Measurements from ENCODE around the gene GNS.

Gene GNS

DNA sequence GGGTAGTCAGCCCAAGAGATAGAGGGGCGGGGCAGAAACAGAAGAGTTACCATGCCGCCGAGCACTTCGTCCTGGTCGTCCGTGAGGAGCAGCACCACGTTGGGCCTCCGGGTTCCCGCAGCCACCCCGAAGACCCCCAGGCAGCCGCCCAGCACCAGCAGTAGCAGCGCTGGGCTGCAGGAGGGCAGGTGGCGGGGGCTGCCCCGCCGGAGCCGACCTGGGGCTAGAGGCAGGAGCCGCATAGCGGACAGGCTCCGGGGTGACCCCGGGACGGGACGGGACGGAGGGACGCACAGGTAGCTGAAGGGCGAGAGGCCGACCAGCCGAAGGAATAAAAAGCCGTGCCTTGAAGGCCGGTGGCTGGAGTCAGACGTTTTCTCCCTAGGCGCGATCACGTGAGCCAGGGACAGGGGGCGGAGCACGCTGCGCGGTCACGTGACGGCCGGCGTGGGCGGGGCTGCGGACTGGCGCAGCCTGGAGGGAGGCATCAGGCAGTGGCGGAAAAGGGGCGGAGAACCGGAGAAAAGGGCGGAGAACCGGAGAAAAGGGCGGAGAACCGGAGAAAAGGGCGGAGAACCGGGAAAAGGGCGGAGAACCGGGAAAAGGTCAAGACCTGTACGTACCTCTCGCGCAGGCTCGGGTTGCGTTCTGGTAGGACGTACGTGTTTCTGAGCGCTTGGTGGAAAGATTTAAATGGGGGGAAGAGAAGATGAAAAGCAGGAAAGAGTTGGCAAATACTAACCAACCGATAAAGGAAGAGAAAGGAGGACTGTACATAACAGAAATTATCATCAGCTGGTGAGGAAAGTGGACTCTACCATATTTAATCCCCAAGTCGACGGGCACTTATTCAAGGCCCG is at the start of gene GNS:
Gene GNS, minus strand, starts transcription at position 372 of the 860 bp plus-strand sequence. Its CDS starts 130 bp downstream, at position 242.
- peak; percentile 99 for DNase-seq

DNA sequence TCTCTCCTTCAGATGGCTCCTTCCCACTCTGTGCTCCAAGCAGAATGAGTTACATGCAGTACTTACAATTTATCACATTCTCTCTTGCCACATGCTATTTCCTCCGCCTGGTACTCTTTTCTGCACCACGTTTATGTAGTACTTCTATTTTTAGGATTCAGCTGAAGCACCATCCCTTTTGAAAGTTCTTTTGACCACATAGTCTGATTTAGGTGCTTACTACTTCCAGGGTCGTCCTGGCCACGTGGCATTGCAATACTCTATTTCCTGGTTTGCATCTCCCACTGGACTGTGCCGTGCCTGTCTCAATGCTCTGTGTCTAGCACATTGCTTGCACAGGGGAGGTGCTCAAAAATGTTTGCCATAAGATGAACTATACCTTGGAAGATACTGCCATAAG is 48.9 kb upstream of the GNS start:
- DNase-seq, result no peak

DNA sequence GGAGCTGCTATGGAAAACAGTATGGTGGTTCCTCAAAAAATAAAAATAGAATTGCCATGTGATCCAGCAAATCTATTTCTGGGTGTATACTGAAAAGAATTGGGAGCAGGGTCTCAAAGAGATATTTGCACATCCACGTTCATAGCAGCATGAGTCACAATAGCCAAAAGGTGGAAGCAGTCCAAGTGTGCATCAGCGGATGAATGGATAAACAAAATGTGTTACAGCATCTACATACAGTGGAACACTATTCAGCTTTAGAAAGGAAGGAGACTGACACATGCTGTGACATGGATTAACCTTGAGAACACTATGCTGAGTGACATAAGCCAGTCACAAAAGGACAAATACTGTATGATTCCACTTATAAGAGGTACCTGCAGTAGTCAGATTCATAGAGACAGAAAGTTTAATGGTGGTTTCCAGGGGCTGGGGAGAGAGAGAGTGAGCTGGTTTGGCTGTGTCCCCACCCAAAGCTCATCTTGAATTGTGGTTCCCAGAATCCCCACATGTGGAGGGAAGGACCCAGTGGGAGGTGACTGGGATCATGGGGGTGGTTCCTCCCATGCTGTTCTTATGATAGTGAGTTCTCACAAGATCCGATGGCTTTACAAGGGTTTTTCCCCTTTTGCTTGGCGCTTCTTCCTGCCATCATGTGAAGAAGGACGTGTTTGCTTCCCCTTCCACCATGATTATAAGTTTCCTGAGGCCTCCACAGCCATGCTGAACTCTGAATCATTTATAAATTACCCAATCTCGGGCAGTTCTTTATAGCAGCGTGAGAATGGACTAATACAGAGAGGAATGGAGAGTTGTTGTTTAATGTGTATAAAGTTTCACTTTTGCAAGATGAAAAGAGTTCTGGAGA is 47.6 kb upstream of the GNS start:
- no peak for DNase-seq

- no peak for DNase-seq
Measured at GRCh38 chr12:64806173-64806572, 47.0 kb upstream of the GNS start.

GRCh38 chr12:64802180-64802775 is 43.1 kb upstream of the GNS start:
- DNase-seq, result peak; percentile 82

GRCh38 chr12:64801381-64801780 is 42.2 kb upstream of the GNS start:
- DNase-seq, result no peak

GRCh38 chr12:64800640-64801039 is 41.4 kb upstream of the GNS start:
- no peak for DNase-seq

- no peak for DNase-seq
Measured at GRCh38 chr12:64798165-64798564, 39.0 kb upstream of the GNS start.

GRCh38 chr12:64797156-64797555 is 38.0 kb upstream of the GNS start:
- DNase-seq, result no peak

- no peak for DNase-seq
Measured at GRCh38 chr12:64796205-64796845, 37.1 kb upstream of the GNS start.

GRCh38 chr12:64794305-64794704 is 35.1 kb upstream of the GNS start:
- no peak for DNase-seq

GRCh38 chr12:64793610-64794009 is 34.4 kb upstream of the GNS start:
- DNase-seq, result no peak

DNA sequence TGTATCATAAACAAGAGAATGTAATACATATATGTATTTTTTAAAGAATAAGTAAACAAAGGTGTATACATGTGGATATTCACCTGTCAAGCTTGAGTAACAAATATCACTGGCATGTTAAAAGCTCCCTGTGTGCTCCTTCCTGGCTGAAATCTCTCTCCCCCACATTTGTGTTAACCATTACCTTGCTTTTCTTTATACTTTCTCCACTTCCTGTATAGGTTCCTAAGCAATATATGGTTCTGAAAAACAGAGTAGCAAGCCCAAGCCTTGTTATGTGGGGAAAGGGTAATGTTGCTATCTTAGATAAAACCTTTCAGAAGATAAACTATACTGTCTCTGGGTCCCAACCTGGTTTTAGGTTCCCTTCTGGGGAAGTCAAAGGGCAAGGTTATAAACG is 32.9 kb upstream of the GNS start:
- no peak for DNase-seq

- no peak for DNase-seq
Measured at GRCh38 chr12:64791036-64791435, 31.8 kb upstream of the GNS start.

DNA sequence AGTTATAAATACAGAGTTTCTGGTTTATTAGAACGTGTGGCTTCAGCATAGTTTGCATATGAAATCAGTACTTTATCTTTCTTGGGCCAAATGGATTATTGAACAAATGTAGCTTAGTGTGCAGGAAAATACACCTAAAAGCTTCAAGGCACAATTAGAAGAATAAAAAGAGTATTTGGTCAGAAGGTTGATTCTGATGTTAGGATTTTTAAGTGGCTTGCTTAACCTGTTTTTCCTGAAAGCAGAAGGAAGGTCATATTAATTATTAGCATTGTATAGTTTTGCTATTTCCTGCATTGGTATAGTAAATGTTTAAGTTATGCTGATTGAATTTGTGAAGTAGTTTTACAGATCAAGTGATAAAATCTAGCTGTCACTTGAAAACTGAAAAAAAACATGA is 31.0 kb upstream of the GNS start:
- DNase-seq, result no peak

GRCh38 chr12:64785838-64786237 is 26.6 kb upstream of the GNS start:
- DNase-seq, result no peak

DNA sequence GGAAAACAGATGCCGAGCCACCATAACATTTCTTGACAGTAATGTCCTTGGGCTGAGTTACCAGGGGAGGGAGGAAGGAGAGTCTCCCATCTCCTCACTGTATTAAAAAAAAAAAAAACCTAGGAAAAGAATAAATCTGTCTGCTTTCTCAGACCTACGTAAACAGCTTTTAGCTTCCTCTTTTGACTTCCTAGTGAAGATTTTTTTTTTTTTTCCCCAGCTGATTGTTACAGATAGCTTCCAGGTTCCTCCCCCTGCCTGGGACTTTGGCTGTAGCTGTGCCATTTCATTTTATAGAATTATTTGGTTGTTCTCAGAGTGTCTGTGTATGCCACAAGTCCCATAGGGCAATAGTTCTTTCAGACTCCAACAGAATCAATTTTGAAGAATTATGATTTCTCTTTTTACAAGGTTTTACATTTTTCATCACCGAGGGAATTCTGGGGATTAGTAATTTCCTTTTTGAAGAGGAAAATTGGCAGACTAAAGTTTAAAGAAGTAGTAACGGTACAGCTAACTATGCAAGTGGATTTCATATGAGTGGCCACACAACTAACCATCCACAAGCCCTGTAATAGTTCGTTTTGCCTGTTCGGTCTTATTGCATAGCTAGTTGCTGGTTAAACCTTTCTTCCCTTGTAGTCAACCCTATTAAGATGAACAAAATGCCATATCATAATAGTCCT is 23.1 kb upstream of the GNS start:
- no peak for DNase-seq

DNA sequence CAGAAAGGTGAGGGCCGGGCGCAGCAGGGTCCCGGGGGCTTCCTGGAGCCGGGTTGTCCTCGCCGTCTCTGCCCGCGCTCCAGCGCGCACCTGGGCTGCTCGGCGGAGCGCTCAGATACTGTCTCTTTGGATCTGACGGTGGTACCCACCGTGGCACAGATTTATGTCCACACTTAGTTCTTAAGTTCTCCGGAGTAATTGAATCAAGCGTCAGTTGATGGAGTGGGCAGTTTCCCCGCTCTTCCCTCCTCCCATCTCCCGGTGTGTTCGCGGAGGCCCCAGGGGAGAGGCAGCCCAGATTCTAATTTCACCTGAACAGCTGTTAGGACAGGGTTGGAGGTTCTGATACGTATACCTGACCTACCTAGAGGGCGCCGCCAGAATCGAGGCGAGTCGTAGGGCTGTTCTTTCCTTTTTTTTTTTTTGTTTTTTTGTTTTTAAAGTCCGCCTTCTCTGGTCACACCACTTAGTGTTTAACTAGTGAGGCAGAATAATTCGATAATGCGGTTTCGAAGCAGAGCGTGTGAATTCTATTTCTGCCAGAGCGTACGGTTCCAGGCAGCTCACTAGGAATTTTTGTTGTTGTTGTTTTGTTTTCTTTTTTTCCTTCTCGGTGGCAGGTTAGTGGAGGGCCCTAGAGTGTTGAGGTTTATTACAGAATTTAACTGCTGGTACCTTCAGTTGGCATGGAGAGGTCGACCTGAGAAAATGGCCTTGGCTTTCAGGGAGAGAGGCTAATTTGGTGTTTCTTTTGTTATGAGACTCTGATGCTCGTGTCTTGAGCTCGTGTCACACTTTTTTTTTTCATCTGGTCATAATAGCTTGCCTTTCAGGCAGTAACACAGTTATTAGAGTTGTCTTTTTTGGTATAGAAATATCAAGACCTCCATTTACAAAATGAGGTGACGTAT is 22.3 kb upstream of the GNS start:
- peak; percentile 60 for DNase-seq

GRCh38 chr12:64780531-64781279 is 21.5 kb upstream of the GNS start:
- DNase-seq, result peak; percentile 64

GRCh38 chr12:64780132-64780530 is 20.9 kb upstream of the GNS start:
- DNase-seq, result no peak

Measured in activated CD8-positive, alpha-beta memory T cell treated with anti-CD3 and anti-CD28 coated beads for 24 hours (primary cell).